Ectodermal cell (in vitro differentiated cells): ENCODE data around the gene JAKMIP1.

Experiments
- H3K27ac ChIP-seq: 2 replicates; pipeline ENCODE4 v1.7.0; 2013; ENCODE audit warnings: mild to moderate bottlenecking, low read depth, low read length; ENCODE audit not compliant: insufficient read depth, poor library complexity, severe bottlenecking
- H3K27me3 ChIP-seq: 2 replicates; pipeline ENCODE4 v1.7.0; 2013; ENCODE audit warnings: mild to moderate bottlenecking, low read length; ENCODE audit not compliant: insufficient read depth, control insufficient read depth, poor library complexity, severe bottlenecking
- H3K36me3 ChIP-seq: one replicate; pipeline ENCODE4 v1.7.0; 2013; ENCODE audit warnings: low read length; ENCODE audit not compliant: control insufficient read depth, insufficient read depth
- H3K4me1 ChIP-seq: one replicate; pipeline ENCODE4 v1.7.0; 2013; ENCODE audit warnings: low read length; ENCODE audit not compliant: control insufficient read depth, insufficient read depth
- H3K4me3 ChIP-seq: 2 replicates; pipeline ENCODE4 v1.7.0; 2013; ENCODE audit warnings: low read depth, low read length, control low read depth; ENCODE audit not compliant: insufficient read depth
- H3K9me3 ChIP-seq: 2 replicates; pipeline ENCODE4 v1.7.0; 2013; ENCODE audit warnings: mild to moderate bottlenecking, low read length, moderate library complexity; ENCODE audit not compliant: control insufficient read depth
- WGBS, 2 experiments: methylation state at CpG; one replicate each; pipeline ENCODE4 v1.1.7; 2013; ENCODE audit warnings: missing lambda C conversion rate in 2 of 2; 5-methylcytosine and 5-hydroxymethylcytosine counted together

JAKMIP1 gene

DNA sequence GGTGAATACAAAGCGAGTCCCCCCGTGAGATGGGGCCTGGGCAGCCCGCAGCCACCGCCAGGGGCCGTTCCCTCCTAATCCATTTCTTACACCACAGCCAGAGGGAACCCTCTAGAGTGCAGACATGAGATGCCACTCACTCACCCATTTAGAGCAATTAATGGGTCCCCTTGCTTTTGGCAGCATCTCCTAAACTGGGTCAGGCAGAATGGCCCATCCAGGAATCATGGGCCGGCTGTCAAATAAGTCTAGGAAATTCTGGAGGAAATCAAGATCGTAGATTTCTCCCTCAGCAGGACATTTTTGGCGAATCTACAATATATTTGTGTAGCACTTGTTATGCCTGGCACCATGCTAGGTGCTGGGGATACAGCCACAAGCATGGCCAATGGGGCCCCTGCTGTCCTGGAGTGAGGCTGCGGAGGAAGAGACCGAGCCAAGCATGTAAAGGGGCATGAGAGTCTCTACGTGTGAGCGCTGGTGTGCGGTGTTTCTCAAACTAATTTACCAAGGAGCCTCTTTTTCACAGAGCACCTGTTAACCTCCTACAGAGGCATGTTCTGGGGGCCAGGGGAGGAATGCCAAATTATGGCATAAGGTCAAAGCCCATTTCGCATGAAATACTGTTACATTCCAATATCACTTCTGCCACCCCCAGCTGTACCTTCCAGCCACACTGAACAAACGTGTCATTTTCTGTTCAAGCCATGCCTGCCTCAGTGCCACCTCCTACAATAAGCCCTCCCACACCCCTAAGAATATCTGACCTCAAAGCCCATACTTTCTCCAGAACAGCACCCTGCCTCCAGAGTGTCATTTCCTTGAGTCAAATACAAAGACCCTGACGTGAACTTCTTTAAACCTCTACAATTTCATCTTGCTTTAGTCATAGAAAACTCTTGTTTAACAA is 28.1 kb upstream of the JAKMIP1 start:
- no peaks in the 10 kb centered on the region for H3K4me1 ChIP-seq
- no peak overlapping the region for H3K4me3 ChIP-seq
- no peaks in the 10 kb centered on the region for H3K36me3 ChIP-seq
- H3K27me3 ChIP-seq, result no peaks in the 10 kb centered on the region
- 86 to 87% methylated on average over 16 of the region's 16 CpGs for whole genome bisulfite sequencing, 2 experiments
- H3K9me3 ChIP-seq, result no peaks in the 10 kb centered on the region
- H3K27ac ChIP-seq, result no peak overlapping the region

DNA sequence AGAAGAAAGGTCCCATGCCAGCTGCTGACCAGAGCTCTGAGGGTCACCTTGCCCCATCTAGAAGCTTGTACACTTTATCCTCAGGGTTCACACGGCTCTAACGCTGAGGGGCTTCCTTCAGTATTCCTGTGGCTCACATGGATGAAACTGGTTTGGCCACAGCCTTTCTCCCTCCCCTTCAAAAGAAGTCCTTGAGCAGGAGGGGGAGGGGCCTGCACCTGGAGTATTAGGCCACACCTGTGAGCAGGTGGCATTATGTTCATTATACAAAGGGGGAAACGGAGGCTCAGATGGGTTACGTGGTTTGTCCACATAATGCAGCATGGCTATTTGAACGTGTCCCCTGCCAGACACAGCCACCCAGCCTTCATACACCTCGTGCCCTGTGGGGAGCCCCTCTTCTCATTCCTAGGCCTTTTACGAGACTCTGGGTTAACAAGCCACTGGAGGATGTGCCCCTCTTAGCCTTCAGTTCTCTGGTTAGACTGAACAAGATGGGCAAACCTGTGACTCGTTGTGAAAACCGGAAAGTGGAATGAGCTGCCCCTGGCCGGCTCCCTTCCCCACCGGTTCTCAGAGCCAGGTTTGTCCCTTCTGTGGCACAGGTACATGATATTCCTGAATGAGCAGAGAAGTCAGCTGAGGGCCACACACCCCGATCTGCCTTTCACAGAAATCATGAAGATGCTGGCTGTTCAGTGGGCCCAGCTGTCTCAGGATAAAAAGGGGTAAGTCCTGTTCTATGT is 27.2 kb upstream of the JAKMIP1 start:
- 89 to 91% methylated on average over 12 of the region's 12 CpGs for WGBS, 2 experiments
- no peaks in the 10 kb centered on the region for H3K4me1 ChIP-seq
- H3K27me3 ChIP-seq, result peaks cover 4% of the 10 kb centered on the region
- H3K27ac ChIP-seq, result no peak overlapping the region
- no peak overlapping the region for H3K4me3 ChIP-seq
- H3K36me3 ChIP-seq, result no peaks in the 10 kb centered on the region
- H3K9me3 ChIP-seq, result no peaks in the 10 kb centered on the region

DNA sequence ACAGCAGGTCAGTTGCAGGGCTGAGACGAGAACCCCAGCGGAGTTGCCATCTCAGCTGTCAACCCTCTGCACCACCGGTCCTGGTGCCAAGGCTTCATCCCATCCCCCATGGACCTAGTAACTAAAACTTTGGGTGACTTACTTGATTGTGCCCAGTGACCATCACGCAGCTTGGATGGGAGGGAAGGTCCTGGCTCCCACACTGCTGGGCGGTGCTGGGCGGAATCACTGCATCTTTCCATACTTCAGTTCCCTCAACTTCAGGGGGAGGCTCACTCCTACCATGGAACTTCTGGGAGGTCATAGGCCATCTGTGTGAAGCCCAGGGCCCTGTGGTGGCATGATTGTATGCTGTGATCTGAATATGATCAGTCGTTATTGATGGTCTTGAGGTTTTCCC is 26.2 kb upstream of the JAKMIP1 start:
- Histone ChIP-seq H3K36me3 (no peaks in the 10 kb centered on the region), H3K4me3 (no peak overlapping the region), H3K27me3 (peaks cover 12% of the 10 kb centered on the region), H3K4me1 (no peaks in the 10 kb centered on the region), H3K9me3 (no peaks in the 10 kb centered on the region), H3K27ac (no peak overlapping the region)
- 83 to 91% methylated on average over 7 of the region's 7 CpGs for WGBS, 2 experiments

DNA sequence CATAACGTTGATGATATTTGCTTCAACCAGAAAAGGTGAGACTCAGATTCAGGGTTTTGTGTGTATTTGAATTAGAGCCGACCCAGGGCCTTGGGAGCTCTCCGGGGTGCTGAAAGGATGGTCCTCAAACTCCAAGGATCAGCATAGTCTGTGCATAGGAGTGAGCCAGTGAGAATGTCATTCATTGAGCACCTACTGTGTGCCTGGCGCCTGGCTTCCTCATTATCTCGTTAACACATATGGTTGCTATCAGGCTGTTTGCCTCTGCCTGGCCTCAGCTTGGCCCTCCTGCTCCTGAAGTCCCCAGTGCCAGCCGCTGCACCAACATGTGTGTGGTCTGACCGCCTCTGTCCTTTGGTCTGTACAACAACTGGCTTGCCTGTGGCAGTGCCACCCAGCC is 25.1 kb upstream of the JAKMIP1 start:
- Histone ChIP-seq H3K27me3 (peaks cover 23% of the 10 kb centered on the region), H3K4me3 (no peak overlapping the region), H3K27ac (no peak overlapping the region), H3K4me1 (no peaks in the 10 kb centered on the region), H3K9me3 (no peaks in the 10 kb centered on the region), H3K36me3 (no peaks in the 10 kb centered on the region)
- 40 to 44% methylated on average over 7 of the region's 7 CpGs for WGBS, 2 experiments

DNA sequence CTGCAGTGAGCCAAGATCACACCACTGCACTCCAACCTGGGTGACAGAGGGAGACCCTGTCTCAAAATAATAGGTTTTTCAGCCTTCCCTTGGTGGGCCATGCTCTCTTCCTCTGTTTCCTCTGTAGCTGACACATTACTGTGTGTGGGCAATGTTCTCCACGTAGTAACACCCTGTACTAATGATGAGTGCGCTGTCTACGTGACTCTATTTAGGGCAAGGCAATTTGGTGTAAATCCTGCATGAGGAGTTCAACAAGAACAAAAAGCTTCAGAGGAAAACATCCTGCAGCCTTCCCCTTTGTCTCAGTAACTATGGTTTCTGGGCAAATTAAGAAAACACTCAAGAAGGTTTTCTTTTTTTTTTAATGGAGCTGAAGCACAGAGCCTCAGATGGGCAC is 24.4 kb upstream of the JAKMIP1 start:
- no peak overlapping the region for H3K4me3 ChIP-seq
- H3K36me3 ChIP-seq, result no peaks in the 10 kb centered on the region
- no peaks in the 10 kb centered on the region for H3K4me1 ChIP-seq
- no peaks in the 10 kb centered on the region for H3K9me3 ChIP-seq
- 88 to 91% methylated on average over 3 of the region's 3 CpGs for WGBS, 2 experiments
- peaks cover 28% of the 10 kb centered on the region for H3K27me3 ChIP-seq
- H3K27ac ChIP-seq, result no peak overlapping the region

DNA sequence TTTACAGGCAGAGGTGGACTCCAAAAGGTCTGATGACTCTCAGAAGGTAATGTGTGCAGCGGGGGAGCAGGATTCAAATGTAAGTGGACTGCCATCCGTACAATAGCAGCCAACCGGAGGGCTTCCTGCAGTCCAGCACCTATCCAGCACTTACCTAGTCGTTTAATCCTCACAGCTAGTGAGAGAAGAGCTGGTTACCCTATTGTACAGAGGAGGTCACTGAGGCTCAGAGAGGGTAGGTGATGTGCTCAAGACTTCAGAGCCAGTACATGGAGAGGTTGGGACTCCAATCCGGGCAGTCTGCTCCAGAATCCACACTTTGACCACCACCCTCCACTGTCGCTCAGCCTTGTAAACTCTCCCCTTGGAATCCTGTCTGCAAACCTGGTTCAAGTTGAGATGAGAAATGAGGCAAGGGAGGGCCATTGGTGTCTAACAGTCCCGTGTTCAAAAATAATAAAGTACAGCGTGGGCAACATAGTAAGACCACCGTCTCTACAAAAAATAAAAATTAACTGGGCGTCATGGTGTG is 22.5 kb upstream of the JAKMIP1 start:
- H3K4me1 ChIP-seq, result no peaks in the 10 kb centered on the region
- no peak overlapping the region for H3K4me3 ChIP-seq
- H3K27me3 ChIP-seq, result peaks cover 47% of the 10 kb centered on the region
- H3K9me3 ChIP-seq, result no peaks in the 10 kb centered on the region
- no peak overlapping the region for H3K27ac ChIP-seq
- no peaks in the 10 kb centered on the region for H3K36me3 ChIP-seq
- WGBS, 2 experiments, result 66 to 67% methylated on average over 10 of the region's 10 CpGs

DNA sequence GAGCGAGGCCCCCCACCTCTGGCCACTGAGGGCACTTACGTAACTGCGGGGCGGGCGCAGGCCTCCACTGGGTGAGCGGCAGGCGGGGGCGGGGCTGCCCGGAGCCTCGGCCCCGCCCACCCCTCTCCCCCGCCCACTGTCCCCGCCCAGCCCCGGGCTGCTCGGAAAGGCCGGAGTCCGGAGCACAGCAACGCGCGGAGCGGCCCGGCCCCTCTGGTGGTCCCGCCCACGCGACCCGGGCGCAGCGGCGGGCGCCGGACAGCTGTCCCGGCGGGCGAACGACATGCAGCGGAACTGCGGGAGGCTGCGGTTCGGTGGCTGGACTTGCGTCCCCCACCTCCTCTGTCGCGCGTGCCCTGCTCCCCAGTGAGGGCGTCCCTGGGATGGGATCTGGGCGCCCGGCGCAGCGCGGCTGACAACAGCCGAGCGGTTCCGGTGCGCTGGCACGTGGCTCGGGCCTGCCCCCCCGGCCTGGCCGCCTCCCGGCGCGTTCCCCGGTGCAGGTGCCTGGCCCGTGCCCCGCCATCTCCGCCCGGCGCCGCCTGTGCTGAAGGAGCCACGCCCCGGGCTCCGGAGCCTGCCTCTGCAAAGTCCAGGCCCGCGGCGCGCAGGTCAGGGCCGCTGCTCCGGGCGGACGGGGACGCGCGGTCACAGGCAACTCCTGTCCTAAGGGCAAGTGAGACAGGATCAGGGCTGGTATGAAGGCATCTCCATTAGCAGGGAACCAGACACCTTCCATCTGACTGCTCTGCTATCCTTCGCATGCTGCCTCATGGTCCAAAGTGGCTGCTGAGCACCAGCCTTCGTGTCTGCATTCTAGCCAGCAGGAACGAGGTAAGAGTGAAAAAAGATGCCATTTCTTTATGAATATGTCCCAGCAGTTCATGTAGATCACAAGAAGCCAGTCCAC is 21.8 kb upstream of the JAKMIP1 start:
- 11 to 13% methylated on average over 82 to 84 of the region's 84 CpGs for WGBS, 2 experiments
- Histone ChIP-seq H3K4me1 (no peaks in the 10 kb centered on the region), H3K4me3 (peak overlapping the region; percentile 43), H3K36me3 (no peaks in the 10 kb centered on the region), H3K27me3 (peaks cover 53% of the 10 kb centered on the region), H3K27ac (no peak overlapping the region), H3K9me3 (no peaks in the 10 kb centered on the region)

DNA sequence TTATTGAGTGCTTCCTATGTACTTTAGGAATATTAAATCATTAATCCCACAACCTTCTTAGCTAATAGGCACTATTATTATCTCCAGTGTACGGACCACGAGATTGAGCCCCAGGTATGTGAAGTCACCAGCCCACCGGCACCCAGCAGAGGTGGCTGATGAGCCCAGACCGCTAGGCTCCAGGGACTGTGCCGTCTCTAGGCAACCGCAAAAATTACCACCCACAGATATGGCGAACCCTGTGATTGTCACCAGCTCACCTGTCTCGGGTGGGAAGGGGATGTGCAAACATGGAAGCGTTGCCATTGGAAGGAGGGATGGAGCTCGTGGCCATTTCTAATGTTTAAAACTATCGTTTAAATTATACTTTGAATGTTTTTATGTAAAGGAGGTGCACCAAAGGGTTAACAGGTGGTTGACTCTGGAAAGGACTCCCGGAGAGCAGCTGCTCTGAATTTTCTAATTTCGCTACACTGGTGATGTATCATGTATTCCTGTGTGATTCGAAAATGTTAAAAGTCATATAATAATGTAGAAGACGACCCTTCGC is 21.0 kb upstream of the JAKMIP1 start:
- H3K4me3 ChIP-seq, result peak overlapping the region; percentile 43
- H3K9me3 ChIP-seq, result no peaks in the 10 kb centered on the region
- peaks cover 53% of the 10 kb centered on the region for H3K27me3 ChIP-seq
- H3K27ac ChIP-seq, result no peak overlapping the region
- WGBS, 2 experiments, result 10 to 13% methylated on average over 16 of the region's 16 CpGs
- no peaks in the 10 kb centered on the region for H3K4me1 ChIP-seq
- H3K36me3 ChIP-seq, result no peaks in the 10 kb centered on the region

DNA sequence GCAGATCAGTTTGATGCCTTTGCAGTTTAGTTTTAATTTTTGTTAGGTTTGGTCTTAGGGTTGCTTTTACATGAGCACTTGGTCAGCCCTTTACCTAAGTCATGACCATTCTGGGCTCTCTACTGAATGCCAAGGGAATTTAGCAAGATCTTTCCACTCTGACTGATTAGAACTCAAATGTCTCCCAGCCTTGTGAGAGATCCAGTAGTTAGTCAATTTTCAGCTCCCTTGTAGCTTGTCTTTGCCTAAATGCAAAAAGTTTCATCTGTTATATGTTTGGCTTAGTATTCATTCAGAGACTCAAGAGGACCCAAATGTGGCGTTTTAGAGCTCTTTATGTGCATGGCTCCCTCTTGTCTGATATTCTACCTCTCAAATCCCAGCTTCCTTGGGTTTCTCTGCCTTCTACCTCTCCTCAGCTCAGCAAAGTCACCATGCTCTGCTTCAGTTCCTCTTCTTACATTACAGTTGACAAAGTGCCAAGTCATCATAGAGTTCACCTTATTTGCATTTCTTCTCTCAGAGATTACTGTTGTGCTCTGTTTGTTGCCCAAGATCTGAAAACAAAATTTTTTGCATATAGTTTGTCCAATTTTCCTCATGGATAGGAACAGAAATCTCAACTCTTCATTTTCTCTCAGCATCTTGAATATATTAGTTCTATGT is 17.5 kb upstream of the JAKMIP1 start:
- 84 to 87% methylated on average over 1 of the region's 1 CpG for WGBS, 2 experiments
- H3K9me3 ChIP-seq, result no peaks in the 10 kb centered on the region
- no peak overlapping the region for H3K27ac ChIP-seq
- H3K27me3 ChIP-seq, result peaks cover 52% of the 10 kb centered on the region
- no peaks in the 10 kb centered on the region for H3K36me3 ChIP-seq
- H3K4me1 ChIP-seq, result no peaks in the 10 kb centered on the region
- no peak overlapping the region for H3K4me3 ChIP-seq
